RCC 7860 (cell line): ENCODE measurements around the gene PGK2.
"Not testable (repeated sequence)": the region's sequence is repeated elsewhere in the genome, so short reads cannot be mapped to it uniquely, and the experiment has no call there.

ENCODE experiments used
- DNase-seq: peaks from one replicate; pipeline ENCODE4 v3.0.0-alpha.2; 2015; ENCODE audit warnings: low spot score
- FAIRE-seq: peaks from 2 replicates; lab custom pipeline; 2012; peaks lifted over from hg19 to GRCh38; lab: Jason Lieb, UNC

The PGK2 gene

GRCh38 chr6:49787176-49787575 lies at the start of gene PGK2:
Gene PGK2, minus strand, starts transcription at chr6:49787285. Its CDS starts 98 bp downstream, at chr6:49787187.
- no peak for FAIRE-seq
- DNase-seq: no peak

- FAIRE-seq (no peak), DNase-seq (no peak)
Measured at GRCh38 chr6:49835140-49835539, 48.1 kb upstream of the PGK2 start.

- FAIRE-seq (no peak), DNase-seq (no peak)
Measured at GRCh38 chr6:49833386-49833785, 46.3 kb upstream of the PGK2 start.

- FAIRE-seq (no peak), DNase-seq (no peak)
Measured at GRCh38 chr6:49826743-49827406, 39.8 kb upstream of the PGK2 start.

GRCh38 chr6:49815166-49815565 lies 28.1 kb upstream of the PGK2 start:
- no peak for FAIRE-seq
- no peak for DNase-seq

GRCh38 chr6:49813248-49813647 lies 26.2 kb upstream of the PGK2 start:
- DNase-seq: no peak
- FAIRE-seq: no peak

- FAIRE-seq (no peak), DNase-seq (no peak)
Measured at GRCh38 chr6:49806145-49806544, 19.1 kb upstream of the PGK2 start.

GRCh38 chr6:49805246-49805645 lies 18.2 kb upstream of the PGK2 start:
- no peak for DNase-seq
- FAIRE-seq: no peak

- no peak for DNase-seq
- FAIRE-seq: no peak
Measured at GRCh38 chr6:49801525-49801924, 14.4 kb upstream of the PGK2 start.

GRCh38 chr6:49799090-49799489 lies 12.0 kb upstream of the PGK2 start:
- DNase-seq (no peak), FAIRE-seq (no peak)

- FAIRE-seq, DNase-seq: not testable (repeated sequence)
Measured at GRCh38 chr6:49796842-49797455, 9.9 kb upstream of the PGK2 start.

DNA sequence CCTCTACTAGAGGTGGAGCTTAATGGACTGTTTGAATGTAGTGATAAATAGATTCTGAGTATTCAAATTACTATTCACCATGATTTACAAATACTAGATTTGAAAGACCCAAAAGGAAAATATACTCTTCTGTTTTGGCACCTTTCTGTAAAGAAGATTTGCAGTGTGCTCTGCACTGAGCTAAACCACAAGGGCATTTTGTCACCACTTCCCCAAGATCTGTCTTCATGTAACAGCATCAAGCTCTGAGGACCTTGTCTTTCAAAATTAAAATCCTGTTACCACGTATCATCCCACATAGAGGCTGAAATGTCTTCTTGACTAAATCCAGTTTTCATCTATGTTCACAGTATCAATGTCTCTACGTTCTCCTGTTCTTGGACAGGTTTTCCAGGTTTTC lies 3.3 kb upstream of the PGK2 start:
- DNase-seq (no peak), FAIRE-seq (no peak)

DNA sequence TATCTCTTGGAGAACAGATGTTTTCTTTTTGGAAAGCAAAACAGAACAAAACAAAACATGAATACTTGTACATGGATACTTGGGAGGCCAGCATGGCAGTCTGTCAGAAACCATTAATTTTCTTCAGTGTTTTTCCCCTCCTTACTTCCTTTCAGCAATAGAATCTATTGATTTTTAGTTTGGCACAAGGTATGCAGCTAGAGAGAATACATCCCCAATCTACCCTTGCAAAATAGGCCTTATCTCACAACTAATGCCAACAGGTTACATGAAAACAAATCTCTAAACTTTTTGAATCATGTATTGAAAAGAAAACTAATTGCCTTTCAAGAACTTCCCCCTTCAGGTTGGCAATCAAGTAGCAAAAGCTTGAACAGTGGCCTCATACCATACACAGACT lies 2.8 kb downstream of the PGK2 start:
- FAIRE-seq (no peak), DNase-seq (no peak)

- no peak for DNase-seq
- FAIRE-seq: no peak
Measured at GRCh38 chr6:49782725-49783124, 4.4 kb downstream of the PGK2 start.

- DNase-seq: no peak
- no peak for FAIRE-seq
Measured at GRCh38 chr6:49782293-49782692, 4.8 kb downstream of the PGK2 start.

GRCh38 chr6:49776444-49776843 lies 10.6 kb downstream of the PGK2 start:
- FAIRE-seq (no peak), DNase-seq (no peak)

- FAIRE-seq (no peak), DNase-seq (no peak)
Measured at GRCh38 chr6:49775043-49775442, 12.0 kb downstream of the PGK2 start.

DNA sequence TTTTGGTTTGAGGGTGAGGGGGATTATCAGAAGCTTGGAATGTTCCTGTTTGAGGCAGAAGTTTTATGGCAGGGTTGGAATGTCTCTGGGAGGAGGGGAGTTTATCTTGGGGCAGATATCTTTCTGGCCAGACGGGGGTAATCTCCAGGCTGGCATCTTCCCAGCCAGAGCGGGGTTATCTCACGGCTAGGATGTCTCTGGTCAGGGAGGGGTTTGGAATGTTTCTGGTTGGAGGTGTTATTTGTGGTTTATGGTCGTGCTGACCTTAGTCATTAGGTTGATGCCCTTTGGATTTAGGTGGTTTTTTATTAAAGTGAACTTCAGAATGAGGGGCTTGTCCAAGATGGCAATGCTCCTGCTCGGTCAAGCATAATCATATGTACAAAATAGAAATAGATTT lies 14.8 kb downstream of the PGK2 start:
- DNase-seq (no peak), FAIRE-seq (no peak)

- FAIRE-seq (no peak), DNase-seq (no peak)
Measured at GRCh38 chr6:49766762-49767161, 20.3 kb downstream of the PGK2 start.

DNA sequence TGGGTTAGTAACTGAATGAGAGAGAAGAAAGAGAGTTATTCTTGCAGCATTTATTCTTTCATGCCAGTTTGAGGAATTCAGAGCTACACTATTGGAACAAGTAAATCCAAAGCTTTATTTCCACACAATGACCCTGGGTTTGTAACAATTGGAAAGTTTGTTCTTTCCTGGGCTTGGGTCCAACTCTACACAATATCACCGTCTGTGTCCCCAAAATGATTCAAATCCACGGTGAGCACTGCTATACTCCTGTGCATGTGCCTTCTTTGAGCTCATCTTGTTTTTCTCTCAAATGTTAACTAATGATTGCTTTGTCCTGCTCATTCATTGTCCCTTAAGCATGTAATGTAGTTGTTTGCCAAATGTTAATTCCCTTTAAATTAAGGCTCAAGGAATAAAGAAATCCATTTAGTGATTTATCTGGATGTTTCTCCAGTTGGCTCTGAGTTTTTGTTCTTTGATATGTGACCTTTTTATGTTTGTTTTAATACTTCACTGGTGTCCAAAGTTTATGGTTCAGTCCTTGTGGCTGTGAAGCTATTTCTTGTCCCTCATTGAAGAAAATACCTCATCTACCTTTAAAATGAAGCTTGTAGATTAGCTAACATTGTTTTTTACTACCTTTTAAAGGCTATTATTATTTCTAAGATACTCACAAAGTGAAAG lies 22.4 kb downstream of the PGK2 start:
- no peak for FAIRE-seq
- no peak for DNase-seq

DNA sequence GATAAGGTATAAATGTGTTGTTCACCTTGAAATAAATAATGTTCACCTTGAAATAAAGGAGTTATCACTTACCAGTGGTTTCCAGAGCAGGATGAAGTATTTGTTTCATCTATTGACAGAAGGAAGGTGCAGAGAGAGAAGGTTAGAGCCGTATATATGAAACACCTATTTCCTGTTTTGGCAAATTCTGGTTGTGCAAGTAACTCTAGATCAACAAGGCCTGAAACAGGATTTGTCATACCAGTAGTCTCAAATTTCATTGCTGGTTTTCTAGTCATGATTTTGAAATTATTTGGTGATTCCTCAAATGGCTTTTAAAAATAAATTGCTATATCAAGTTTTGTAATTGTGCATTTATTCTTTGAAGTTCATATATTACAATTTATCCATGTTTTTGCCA lies 42.8 kb downstream of the PGK2 start, which contains the start of gene CRISP3:
Gene CRISP3 (minus strand): TSS at position 130 of the 400 bp plus-strand sequence. CDS start 21 bp downstream, at position 109.
- no peak for FAIRE-seq

GRCh38 chr6:49743429-49743828 lies 43.7 kb downstream of the PGK2 start:
- DNase-seq: no peak
- no peak for FAIRE-seq

More for the DNA sequence above, 42.8 kb downstream of the PGK2 start, which contains the start of gene CRISP3:
- DNase-seq: no peak
